GM19099 (cell line): ENCODE results near the gene PAPSS2.

ENCODE experiments used
- POLR2A ChIP-seq: IDR thresholded peaks from 3 replicates; pipeline ENCODE4 v1.6.1; 2011; ENCODE audit warnings: low read depth; ENCODE audit not compliant: insufficient read length; ENCODE audit errors: extremely low read depth

Gene PAPSS2

DNA sequence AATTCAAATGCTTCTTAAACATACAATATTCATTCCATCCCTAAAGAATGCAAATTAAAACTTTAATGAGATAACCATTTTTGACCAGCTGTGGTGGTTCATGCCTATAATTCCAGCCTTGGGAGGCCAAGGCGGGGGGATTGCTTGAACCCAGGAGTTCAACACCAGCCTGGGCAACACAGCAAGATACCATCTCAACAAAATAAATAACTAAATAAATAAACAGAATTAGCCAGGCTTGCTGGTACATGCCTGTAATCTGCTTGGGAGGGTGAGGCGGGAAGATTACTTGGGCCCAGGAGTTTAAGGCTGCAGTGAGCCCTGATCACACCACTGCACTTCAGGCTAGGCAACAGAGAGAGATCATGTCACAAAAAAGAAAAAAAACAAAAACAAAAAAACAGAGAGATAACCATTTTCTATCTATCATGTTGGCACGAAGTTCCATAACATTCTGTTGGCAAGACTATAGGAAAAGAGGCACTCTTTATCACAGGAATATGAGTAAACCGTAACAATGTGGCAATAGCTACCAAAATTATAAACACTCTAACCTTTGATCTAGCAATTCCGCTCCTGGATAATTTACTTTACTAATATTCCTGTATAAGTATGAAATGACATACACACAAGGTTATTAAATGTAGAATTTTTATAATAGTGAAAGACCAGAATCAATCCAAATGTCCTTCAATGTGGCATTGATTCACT lies 106.1 kb downstream of the PAPSS2 start:
- TF ChIP-seq POLR2A: no peak

DNA sequence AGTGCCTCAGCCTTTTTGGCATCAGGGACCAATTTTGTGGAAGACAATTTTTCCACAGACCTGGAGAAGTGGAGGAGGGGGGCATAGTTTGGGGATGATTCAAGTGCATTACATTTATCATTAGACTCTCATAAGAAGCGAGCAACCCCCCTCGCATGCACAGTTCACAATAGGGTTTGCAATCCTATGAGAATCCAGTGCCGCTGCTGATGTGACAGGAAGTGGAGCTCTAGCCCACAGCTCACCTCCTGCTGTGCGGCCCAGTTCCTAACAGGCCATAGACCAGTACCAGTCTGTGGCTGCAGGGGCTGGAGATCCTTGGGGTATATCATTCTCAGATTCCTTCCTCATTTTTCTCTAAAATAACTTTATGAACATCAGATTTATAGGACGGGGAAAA lies 107.6 kb downstream of the PAPSS2 start:
- no peak for TF ChIP-seq POLR2A

DNA sequence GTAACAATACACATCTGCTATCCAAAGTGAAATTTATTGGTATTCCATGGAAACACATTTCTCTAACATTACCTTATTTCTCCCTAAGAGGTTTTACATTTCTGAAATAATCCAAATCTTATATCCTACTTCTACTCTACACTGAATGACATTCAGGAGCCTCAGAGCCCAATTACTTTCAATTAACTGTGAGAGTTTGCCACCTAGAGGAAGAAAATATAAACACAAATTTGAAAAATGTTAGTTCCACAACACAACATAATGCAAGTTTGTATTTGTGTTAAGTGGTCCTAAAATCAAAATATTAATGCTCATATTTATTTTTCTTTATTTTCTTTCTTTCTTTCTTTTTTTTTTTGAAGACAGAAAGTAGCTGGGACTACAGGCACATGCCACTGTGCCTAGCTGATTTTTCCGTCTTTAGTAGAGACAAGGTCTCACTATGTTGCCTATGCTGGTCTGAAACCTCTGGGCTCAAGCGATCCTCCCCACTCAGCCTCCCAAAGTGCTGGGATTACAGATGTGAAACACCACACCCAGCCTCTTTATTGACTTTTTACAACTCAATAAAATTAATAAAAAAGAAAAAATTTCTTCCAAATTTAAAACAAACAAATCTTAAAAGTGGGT lies 112.3 kb downstream of the PAPSS2 start:
- no peak for TF ChIP-seq POLR2A

DNA sequence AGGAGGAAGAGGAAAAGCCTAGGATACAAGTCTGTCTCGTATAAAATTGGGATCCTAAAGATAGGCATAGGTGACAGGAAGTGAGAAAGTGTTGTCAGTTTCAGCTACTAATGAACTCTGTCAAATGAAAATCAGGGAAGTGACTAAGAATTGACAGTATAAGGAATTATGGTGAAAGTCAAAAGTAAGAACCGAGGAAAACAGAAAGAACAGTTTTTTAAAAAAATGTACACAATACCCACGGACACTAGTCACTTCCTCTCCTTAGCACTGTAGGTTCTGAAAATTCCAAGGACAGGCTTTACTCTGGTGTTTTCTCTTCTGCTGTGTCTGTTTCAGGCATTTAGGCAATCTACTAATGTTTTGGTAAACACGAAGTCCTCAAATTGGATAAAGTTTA lies 116.1 kb downstream of the PAPSS2 start:
- TF ChIP-seq POLR2A: no peak

DNA sequence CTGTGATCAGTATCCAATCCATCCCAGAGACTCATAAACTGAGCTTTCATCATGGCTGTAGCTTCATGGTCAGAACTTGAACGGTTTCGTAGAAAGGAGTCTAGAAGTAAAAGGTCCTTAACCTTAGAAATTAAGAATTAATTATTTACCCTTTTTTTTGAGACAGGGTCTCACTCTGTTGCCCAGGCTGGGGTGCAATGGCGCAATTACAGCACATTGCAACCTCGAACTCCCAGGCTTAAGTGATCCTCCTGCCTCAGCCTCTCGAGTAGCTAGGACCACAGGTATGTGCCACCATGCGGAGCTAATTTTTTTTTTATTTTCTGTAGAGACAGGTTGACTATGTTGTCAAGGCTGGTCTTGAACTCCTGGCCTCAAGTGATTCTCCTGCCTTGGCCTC lies 116.7 kb downstream of the PAPSS2 start:
- no peak for TF ChIP-seq POLR2A

DNA sequence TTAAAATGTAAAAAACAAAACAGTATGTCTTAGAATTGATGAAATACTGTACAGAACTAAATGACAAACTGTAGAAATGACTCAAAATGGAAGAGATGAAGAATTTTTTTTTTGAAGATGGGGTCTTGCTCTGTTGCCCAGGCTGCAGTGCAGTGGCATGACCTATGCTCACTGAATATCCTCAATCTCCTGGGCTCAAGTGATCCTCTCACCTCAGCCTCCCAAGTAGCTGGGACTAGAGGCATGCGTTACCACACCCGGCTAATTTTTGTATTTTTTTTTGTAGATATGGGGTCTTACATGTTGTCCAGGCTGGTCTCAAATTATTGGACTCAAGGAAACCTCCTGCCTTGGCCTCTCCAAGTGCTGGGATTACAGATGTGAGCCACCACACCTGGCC lies 121.9 kb downstream of the PAPSS2 start:
- TF ChIP-seq POLR2A: no peak

DNA sequence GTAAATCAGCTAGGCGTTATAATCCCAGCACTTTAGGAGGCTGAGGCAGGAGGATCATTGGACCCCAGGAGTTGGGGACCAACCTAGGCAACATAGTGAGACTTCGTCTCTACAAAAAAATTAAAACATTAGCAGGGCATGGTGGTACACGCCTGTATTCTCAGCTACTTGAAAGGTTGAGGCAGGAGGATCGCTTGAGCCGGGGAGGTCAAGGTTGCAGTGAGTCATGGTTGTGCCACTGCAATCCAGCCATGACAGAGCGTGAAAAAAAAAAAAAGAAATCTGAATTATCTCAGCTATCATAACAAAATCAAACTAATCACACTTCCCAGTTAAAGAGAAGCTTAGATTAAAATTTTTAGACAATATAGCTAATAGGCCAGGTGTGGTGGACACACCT lies 123.0 kb downstream of the PAPSS2 start:
- no peak for TF ChIP-seq POLR2A

DNA sequence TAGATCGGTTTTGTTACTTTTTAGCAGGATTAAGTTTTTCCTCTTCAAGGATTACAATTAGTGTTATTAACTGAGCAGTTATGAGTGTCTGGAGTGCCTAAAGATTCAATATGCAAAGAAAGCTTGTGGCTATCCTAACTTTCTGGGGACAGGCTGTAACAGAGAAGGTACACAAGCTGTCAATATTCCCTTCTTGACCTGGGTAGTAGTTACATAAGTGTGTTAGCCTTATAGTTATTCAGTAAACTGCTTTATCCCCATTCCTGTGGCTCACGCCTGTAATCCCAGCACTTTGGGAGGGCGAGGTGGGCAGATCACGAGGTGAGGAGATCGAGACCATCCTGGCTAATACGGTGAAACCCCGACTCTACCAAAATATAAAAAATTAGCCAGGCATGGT lies 126.7 kb downstream of the PAPSS2 start:
- no peak for TF ChIP-seq POLR2A

DNA sequence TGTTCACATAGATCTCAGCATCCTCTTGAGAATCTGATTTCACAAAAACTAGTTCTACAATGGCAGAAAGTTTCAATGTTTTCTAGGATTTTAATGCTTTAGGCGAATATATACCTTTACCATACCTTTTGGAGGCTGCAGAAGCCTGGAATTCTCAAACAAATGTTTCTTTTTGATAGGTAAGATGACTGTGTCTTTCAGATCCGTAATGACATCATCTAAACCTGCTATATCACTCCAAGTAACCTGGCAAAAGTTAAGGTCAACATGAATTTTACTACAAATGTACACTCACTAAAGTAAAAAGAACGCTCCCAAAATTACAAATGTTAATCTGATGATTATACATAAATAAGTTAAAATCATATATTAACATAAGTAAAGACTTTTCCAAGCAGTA lies 130.5 kb downstream of the PAPSS2 start:
- no peak for TF ChIP-seq POLR2A

DNA sequence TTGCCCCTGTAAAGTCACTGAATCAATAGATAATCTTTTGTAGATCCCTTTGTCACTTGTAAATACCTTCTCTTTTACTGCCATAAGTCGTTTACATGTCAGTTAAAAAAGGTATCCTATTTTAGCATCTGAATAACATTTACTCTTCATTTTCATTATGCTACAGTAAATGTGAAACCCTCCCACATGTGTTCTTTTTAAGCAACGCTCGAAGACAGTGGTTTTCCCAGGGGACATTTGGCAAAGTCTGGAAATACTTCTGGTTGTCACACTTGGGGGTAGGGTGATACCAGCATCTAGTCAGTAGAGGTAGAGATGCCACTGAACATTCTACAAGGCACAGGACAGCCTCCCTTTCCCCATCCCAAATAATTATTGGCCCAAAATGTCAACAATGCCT lies 134.6 kb downstream of the PAPSS2 start:
- no peak for TF ChIP-seq POLR2A
